ENCODE data around the gene S100A8.

DNA sequence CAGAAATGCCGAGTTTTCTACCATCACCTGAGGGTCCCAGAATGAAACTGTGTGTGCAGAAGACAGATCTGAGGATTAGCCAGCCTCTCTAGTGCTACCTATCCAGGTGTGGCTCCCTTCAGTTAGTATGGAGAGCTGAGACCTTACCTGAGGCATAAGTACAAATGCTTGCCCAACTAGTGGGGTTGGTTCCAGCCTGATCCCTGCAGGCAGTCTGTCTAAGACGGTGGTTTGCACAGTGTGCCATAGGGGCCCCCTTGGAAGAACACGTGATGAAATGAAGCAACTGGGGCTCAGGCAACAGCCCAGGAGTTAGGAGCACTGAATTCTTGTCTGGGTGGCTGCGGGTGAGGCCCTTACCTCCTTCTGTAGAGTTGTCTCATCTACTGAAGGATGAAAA is 41.1 kb upstream of the S100A8 start:
- TF ChIP-seq, protein P1, sequence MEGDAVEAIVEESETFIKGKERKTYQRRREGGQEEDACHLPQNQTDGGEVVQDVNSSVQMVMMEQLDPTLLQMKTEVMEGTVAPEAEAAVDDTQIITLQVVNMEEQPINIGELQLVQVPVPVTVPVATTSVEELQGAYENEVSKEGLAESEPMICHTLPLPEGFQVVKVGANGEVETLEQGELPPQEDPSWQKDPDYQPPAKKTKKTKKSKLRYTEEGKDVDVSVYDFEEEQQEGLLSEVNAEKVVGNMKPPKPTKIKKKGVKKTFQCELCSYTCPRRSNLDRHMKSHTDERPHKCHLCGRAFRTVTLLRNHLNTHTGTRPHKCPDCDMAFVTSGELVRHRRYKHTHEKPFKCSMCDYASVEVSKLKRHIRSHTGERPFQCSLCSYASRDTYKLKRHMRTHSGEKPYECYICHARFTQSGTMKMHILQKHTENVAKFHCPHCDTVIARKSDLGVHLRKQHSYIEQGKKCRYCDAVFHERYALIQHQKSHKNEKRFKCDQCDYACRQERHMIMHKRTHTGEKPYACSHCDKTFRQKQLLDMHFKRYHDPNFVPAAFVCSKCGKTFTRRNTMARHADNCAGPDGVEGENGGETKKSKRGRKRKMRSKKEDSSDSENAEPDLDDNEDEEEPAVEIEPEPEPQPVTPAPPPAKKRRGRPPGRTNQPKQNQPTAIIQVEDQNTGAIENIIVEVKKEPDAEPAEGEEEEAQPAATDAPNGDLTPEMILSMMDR (IDR thresholded peaks at IDR 0.05): no peak
- TF ChIP-seq POLR2A (IDR thresholded peaks at IDR 0.05): no peak
